Skeletal muscle tissue (tissue), 4 donors: ENCODE measurements around the gene MLXIP. TPM values are rescaled to one million over a fixed set of nuclear protein-coding genes. Genes with fewer than 3 reads are reported as not detected.
"Not testable (repeated sequence)": the region's sequence is repeated elsewhere in the genome, so short reads cannot be mapped to it uniquely, and the experiment has no call there.

Experiments used
- H3K27ac ChIP-seq: one replicate; pipeline ENCODE4 v1.7.0; 2013; ENCODE audit warnings: mild to moderate bottlenecking, low read depth, low read length, inconsistent platforms
- H3K27me3 ChIP-seq, 3 donors: one replicate each; pipeline ENCODE4 v1.7.0; 2013; ENCODE audit warnings: low read length in 3 of 3; ENCODE audit not compliant: control insufficient read depth in 3 of 3, insufficient read depth in 3 of 3
- H3K36me3 ChIP-seq, 3 donors: one replicate each; pipeline ENCODE4 v1.7.0; 2013; ENCODE audit warnings: low read length in 3 of 3; ENCODE audit not compliant: control insufficient read depth in 3 of 3, insufficient read depth in 3 of 3
- H3K4me1 ChIP-seq, 3 donors: one replicate each; pipeline ENCODE4 v1.7.0; 2013; ENCODE audit warnings: low read length in 3 of 3, mild to moderate bottlenecking in 3 of 3; ENCODE audit not compliant: control insufficient read depth in 3 of 3, insufficient read depth in 3 of 3
- H3K4me3 ChIP-seq, 3 donors: one replicate each; pipeline ENCODE4 v1.7.0; 2013; ENCODE audit warnings: low read length in 3 of 3
- H3K9ac ChIP-seq, 3 donors: one replicate each; pipeline ENCODE4 v1.7.0; 2013; ENCODE audit warnings: low read length in 3 of 3, mild to moderate bottlenecking in 3 of 3, moderate library complexity in 2 of 3, low read depth in 1 of 3
- H3K9me3 ChIP-seq, 3 donors: one replicate each; pipeline ENCODE4 v1.7.0; 2013; ENCODE audit warnings: low read length in 3 of 3; ENCODE audit not compliant: control insufficient read depth in 3 of 3
- total RNA-seq: library from RNA; depleted of rRNA; stranded (reverse); fragments of >200 nt; gene quantifications from one replicate; pipeline ENCODE4 v1.2.3, GENCODE V29; 2014
- donor health status: Osteomylitis.

Gene MLXIP
- total RNA-seq, 1 donor from 2014 or later = 10.4 TPM

DNA sequence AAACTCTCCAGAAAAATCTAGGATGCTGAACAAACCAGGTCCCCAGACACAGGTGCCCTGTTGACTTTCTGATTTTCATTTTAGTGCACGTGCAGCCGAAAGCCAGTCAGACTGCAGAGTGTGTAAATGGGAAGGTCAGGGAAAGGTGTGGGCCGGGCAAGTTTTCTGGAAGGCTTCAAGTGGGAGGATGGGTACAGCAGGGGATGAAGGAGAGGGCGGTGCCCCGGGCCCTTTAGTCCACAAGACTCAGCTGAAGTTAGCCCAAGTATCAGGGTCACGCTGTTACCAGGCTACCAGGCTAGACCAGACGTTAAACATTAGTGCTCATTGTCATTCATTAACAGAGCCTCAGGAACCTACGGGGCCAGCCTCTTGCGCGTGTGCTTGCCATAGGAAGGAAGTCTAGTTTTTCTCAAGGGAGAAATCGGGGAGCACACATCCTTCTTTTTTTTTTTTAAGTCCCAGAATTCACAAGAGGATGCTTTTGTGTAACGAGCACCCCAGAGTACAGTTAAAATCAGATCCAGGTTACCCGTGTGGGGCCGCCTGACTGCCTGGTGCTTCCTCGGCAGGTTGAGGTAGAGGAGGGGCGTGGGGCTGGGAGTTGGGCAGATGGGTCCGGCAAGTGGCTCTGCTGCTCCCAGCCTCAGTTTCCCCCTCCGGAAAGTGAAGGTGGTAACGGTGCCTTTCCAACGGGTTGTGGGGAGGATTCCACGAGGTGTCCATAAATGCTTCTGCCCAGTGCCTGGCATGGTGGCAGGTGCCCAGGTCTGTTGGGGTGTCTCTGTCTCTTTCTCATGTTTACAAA, 37.8 kb upstream of the MLXIP start:
- Histone ChIP-seq H3K4me1 (no peaks in the 10 kb centered on the region), H3K36me3 (peaks cover 25 to 30% (median 28%) of the 10 kb centered on the region in 3 donors), H3K27ac (no peak overlapping the region), H3K4me3 (no peak overlapping the region), H3K27me3 (no peaks in the 10 kb centered on the region), H3K9ac (no peak overlapping the region), H3K9me3 (no peaks in the 10 kb centered on the region)

DNA sequence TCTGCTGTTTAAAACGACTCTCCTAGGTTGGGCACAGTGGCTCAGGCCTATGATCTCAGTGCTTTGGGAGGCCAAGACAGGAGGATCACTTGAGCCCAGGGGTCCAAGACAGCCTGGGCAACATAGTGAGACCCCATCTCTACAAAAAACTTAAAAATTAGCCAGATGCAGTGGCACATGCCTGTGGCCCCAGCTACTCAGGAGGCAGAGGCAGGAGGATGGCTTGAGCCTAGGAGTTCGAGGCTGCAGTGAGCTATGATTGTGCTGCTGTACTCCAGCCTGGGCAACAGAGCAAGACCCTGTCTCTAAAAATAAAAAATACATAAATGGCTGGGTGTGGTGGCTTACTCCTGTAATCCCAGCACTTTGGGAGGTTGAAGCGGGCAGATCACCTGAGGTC, 37.1 kb upstream of the MLXIP start:
- peaks cover 23 to 27% (median 26%) of the 10 kb centered on the region in 3 donors for H3K36me3 ChIP-seq
- not testable (repeated sequence) for H3K4me3 ChIP-seq, H3K4me1 ChIP-seq, H3K9ac ChIP-seq, H3K9me3 ChIP-seq, H3K27me3 ChIP-seq, H3K27ac ChIP-seq

DNA sequence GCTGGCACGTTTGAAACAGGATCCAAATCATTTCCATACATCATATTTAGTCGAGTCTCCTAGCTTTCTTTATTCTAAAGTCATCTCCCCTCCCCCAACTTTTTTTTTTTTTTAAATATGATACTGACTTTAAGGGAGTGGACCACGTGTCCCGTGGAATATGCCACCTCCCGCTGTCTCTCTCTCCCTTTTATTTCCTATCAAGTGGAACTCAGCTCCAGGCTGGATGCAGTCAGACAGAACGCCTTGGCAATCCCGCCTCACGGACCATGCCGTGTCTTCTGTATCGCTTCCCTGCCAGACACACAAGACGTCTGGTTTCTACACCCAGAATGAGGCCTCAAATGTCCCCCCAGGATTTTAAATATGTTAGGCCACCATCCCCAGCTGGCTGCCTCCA, 35.6 kb upstream of the MLXIP start:
- Histone ChIP-seq H3K4me3 (no peak overlapping the region), H3K36me3 (peaks cover 18 to 24% (median 21%) of the 10 kb centered on the region in 3 donors), H3K27ac (no peak overlapping the region), H3K9me3 (no peaks in the 10 kb centered on the region), H3K27me3 (no peaks in the 10 kb centered on the region), H3K9ac (no peak overlapping the region), H3K4me1 (no peaks in the 10 kb centered on the region)

DNA sequence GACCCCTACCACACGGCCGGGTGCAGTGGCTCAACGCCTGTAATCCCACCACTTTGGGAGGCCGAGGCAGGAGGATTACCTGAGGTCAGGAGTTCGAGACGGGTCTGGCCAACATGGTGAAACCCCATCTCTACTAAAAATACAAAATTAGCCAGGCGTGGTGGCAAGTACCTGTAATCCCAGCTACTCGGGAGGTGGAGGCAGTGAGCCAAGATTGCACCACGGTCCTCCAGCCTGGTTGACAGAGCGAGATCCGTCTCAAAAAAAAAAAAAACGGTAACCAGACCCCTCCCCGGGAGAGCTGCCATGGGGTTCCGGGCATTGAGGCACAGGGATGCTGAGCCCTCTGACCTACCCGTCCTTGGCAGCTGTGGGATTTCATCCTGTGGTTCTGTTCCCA, 35.1 kb upstream of the MLXIP start:
- Histone ChIP-seq H3K4me3 (no peak overlapping the region), H3K9me3 (no peaks in the 10 kb centered on the region), H3K4me1 (no peaks in the 10 kb centered on the region), H3K27ac (no peak overlapping the region), H3K27me3 (no peaks in the 10 kb centered on the region), H3K36me3 (peaks cover 18 to 24% (median 21%) of the 10 kb centered on the region in 3 donors), H3K9ac (no peak overlapping the region)

DNA sequence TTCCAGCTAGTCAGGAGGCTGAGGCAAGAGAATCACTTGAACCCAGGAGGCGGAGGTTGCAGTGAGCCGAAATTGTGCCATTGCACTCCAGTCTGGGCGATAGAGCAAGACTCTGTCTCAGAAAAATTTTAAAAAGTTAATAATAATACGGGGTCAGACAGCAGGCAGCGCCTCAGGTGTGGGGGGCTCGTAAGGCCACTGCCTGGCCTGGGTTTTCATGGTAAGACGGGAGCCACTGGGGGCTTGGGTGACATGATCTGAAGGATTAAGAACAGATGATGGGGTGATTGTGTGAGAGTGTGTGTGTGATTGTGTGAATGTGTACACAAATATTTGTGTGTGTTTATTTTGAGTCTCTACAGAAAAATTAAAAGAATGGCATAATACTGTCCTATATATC, 33.3 kb upstream of the MLXIP start:
- Histone ChIP-seq H3K36me3 (peaks cover 18 to 26% (median 19%) of the 10 kb centered on the region in 3 donors), H3K4me1 (peaks cover 0 to 8% (median 1%) of the 10 kb centered on the region in 3 donors), H3K9me3 (no peaks in the 10 kb centered on the region), H3K9ac (no peak overlapping the region), H3K27me3 (no peaks in the 10 kb centered on the region), H3K27ac (no peak overlapping the region), H3K4me3 (no peak overlapping the region)

DNA sequence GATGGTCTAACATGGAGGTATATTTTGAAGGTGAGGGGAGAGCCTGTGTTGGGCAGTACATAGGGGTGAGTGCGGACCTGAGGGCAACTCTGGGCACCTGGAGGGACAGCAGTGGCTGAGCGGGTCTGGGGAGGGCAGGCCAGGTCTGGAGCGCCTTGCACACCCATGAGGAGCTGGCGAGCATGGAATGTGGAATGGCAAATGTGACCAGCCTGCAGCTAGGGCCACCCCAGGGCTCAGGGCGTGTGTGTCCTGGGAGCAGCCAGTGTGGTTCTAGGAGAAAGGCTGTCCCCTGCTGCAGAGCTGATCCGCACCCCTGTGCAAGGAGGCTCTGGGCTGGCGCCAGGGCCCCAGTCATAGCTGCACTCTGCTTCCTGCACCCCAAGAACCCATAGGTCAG, 32.4 kb upstream of the MLXIP start:
- Histone ChIP-seq H3K27me3 (no peaks in the 10 kb centered on the region), H3K4me1 (peaks cover 6 to 17% (median 10%) of the 10 kb centered on the region in 3 donors), H3K9me3 (no peaks in the 10 kb centered on the region), H3K27ac (no peak overlapping the region), H3K36me3 (peaks cover 15 to 23% (median 19%) of the 10 kb centered on the region in 3 donors), H3K4me3 (no peak overlapping the region), H3K9ac (no peak overlapping the region)

DNA sequence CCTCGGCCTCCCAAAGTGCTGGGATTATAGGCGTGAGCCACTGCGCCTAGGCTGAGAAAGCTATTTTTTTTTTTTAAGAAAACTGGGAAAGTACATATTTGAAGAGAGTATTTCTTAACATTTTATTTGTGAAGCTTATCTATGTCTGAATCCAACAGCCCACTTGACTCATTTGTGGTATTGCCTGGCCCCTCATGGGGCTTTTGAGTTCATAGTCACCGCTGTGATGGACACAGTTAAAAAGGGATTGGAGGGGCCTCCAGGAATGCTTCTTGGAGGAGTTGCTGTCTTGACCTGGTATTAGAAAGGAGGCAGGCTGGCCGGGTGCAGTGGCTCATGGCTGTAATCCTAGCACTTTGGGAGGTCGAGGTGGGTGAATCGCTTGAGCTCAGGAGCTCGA, 30.4 kb upstream of the MLXIP start:
- H3K4me3 ChIP-seq = no peak overlapping the region
- no peak overlapping the region for H3K9ac ChIP-seq
- no peak overlapping the region for H3K27ac ChIP-seq
- peaks cover 15 to 23% (median 19%) of the 10 kb centered on the region in 3 donors for H3K36me3 ChIP-seq
- no peaks in the 10 kb centered on the region for H3K9me3 ChIP-seq
- no peaks in the 10 kb centered on the region for H3K27me3 ChIP-seq
- H3K4me1 ChIP-seq = peaks cover 15 to 27% (median 16%) of the 10 kb centered on the region in 3 donors

DNA sequence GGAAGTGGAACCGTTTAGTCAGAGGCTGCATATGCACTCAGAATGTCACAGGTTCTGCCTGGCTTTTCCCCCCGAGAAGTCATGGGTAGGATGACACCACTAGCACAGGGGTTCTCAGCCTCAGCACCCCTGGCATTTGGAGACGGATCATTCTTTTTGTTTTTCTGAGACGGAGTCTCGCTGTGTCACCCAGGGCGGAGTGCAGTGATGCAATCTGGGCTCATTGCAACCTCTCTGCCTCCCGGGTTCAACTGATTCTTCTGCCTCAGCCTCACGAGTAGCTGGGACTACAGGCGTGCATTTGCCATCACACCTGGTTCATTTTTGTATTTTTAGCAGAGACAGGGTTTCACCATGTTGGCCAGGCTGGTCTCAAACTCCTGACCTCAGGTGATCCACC, 28.7 kb upstream of the MLXIP start:
- H3K4me3 ChIP-seq = no peak overlapping the region
- no peaks in the 10 kb centered on the region for H3K27me3 ChIP-seq
- no peaks in the 10 kb centered on the region for H3K9me3 ChIP-seq
- H3K36me3 ChIP-seq = peaks cover 5 to 13% (median 9%) of the 10 kb centered on the region in 3 donors
- H3K9ac ChIP-seq = no peak overlapping the region
- H3K27ac ChIP-seq = peak overlapping the region; percentile 93
- H3K4me1 ChIP-seq = peaks cover 20 to 37% (median 21%) of the 10 kb centered on the region in 3 donors

DNA sequence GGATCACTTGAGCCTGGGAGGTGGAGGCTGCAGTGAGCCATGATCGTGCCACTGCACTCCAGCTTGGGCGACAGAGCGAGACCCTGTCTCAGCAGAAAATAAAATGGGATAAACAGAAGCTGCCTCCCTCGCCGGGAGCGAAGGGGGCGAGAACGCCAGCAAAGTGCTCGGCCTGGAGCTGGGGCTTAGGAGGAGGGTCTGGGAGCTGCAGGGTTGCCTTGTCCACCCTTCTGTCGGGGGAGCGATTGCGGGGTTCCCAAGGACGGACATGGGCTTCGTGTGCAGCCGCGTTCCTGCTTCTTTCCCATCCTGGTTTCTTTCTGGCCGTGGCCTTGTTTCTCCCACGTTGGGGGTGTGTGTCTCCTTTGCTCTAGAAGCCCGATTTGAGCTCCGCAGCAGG, 27.9 kb upstream of the MLXIP start:
- peak overlapping the region; percentile 93 for H3K27ac ChIP-seq
- peaks cover 24 to 45% (median 27%) of the 10 kb centered on the region in 3 donors for H3K4me1 ChIP-seq
- H3K4me3 ChIP-seq = peak overlapping the region in 1 of 3 donors; percentile 17
- peaks cover 6 to 18% (median 9%) of the 10 kb centered on the region in 3 donors for H3K36me3 ChIP-seq
- no peaks in the 10 kb centered on the region for H3K9me3 ChIP-seq
- peak overlapping the region in 2 of 3 donors; percentile 75 to 79 for H3K9ac ChIP-seq
- H3K27me3 ChIP-seq = no peaks in the 10 kb centered on the region

DNA sequence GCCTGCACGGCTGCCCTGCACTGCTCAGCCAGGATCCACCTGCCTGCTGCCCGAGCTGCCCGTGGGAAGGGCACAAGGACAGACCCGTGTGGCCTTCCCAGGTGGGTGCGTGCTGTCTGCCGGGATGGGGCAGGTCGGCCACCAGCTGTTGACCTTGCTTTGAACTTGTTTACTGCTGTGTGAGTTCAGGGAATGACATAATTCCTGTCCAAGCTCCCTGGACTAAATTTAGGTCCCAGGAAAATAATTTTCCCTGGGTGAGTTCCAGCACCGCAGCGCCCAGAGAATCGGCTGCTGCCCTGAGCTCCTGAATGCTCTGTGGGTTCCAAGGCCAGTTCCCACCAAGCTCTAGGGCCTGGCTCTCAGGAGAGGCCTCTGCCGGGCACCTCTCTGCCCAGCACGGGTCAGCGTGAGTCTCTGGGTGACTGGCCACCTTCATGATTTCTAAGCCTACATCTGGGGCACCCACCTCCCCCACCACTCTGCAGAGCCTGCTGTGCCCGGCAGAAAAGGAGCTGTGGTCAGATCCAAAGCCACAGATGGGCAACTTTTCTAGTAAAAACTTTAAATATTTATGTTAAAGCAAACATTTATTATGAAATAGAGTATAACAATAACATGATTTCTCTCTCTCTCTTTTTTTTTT, 27.2 kb upstream of the MLXIP start:
- H3K27ac ChIP-seq = peak overlapping the region; percentile 93
- no peaks in the 10 kb centered on the region for H3K9me3 ChIP-seq
- peak overlapping the region in 1 of 3 donors; percentile 17 for H3K4me3 ChIP-seq
- H3K36me3 ChIP-seq = peaks cover 5 to 14% (median 6%) of the 10 kb centered on the region in 3 donors
- peaks cover 24 to 48% (median 32%) of the 10 kb centered on the region in 3 donors for H3K4me1 ChIP-seq
- no peaks in the 10 kb centered on the region for H3K27me3 ChIP-seq
- peak overlapping the region; percentile 70 to 79 (median 75) for H3K9ac ChIP-seq
